DOHH2 (cell line): ENCODE measurements around the gene LRRC23.

Experiments
- H3F3A ChIP-seq: fragments of 200-600 bp; sonication (generic), shearing (Covaris generic); 2 replicates; pipeline ENCODE4 v1.6.0; 2016; ENCODE audit warnings: antibody characterized with exemption, mild to moderate bottlenecking; ENCODE audit not compliant: control insufficient read depth, insufficient read depth
- H3K27ac ChIP-seq: fragments of 200-600 bp; sonication (generic); 2 replicates; pipeline ENCODE4 v1.5.1; 2014; ENCODE audit warnings: low read depth, mild to moderate bottlenecking, low read length, moderate library complexity
- H3K27me3 ChIP-seq: fragments of 200-600 bp; sonication (generic); 2 replicates; pipeline ENCODE4 v1.6.1; 2014; ENCODE audit warnings: mild to moderate bottlenecking, low read length, mixed read lengths; ENCODE audit not compliant: control insufficient read depth
- H3K36me3 ChIP-seq: fragments of 200-600 bp; sonication (generic); 2 replicates; pipeline ENCODE4 v1.6.1; 2014; ENCODE audit warnings: mild to moderate bottlenecking, low read length, moderate library complexity, mixed read lengths; ENCODE audit not compliant: control insufficient read depth
- H3K4me1 ChIP-seq: fragments of 200-600 bp; sonication (generic); 2 replicates; pipeline ENCODE4 v1.6.1; 2014; ENCODE audit warnings: mild to moderate bottlenecking, low read length, mixed read lengths; ENCODE audit not compliant: control insufficient read depth
- H3K4me2 ChIP-seq: fragments of 200-600 bp; sonication (generic); 2 replicates; pipeline ENCODE4 v1.6.0; 2014; ENCODE audit warnings: mild to moderate bottlenecking, low read length, moderate library complexity
- H3K4me3 ChIP-seq: fragments of 200-600 bp; sonication (generic); 2 replicates; pipeline ENCODE4 v1.5.1; 2014; ENCODE audit warnings: mild to moderate bottlenecking, low read length, mixed read lengths
- H3K79me2 ChIP-seq: fragments of 200-600 bp; sonication (generic); 2 replicates; pipeline ENCODE4 v1.6.1; 2014; ENCODE audit warnings: mild to moderate bottlenecking, low read length, mixed read lengths; ENCODE audit not compliant: control insufficient read depth
- H3K9me2 ChIP-seq: fragments of 200-600 bp; sonication (generic); replicated peaks from 2 replicates; pipeline ENCODE4 v1.6.1; 2014; ENCODE audit warnings: mild to moderate bottlenecking, low read length, mixed read lengths; ENCODE audit not compliant: control insufficient read depth
- H3K9me3 ChIP-seq: fragments of 200-600 bp; sonication (generic); 2 replicates; pipeline ENCODE4 v1.6.1; 2014; ENCODE audit warnings: antibody characterized with exemption, low read length, mixed read lengths; ENCODE audit not compliant: control insufficient read depth, insufficient read depth
- H4K20me1 ChIP-seq: fragments of 200-600 bp; sonication (generic); 2 replicates; pipeline ENCODE4 v1.6.0; 2014; ENCODE audit warnings: low read depth, mild to moderate bottlenecking, antibody characterized with exemption, low read length, moderate library complexity; ENCODE audit not compliant: control insufficient read depth, insufficient read depth
- EZH2phosphoT487 ChIP-seq: fragments of 200-600 bp; sonication (generic); IDR thresholded peaks from 2 replicates; pipeline ENCODE4 v1.6.1; 2017; ENCODE audit warnings: borderline replicate concordance, mild to moderate bottlenecking, antibody characterized with exemption, low read length, moderate library complexity, mixed read lengths
- TF ChIP-seq, protein P1 (sequence below): fragments of 200-600 bp; sonication (generic); IDR thresholded peaks from one replicate; pipeline ENCODE4 v1.5.1; 2014; ENCODE audit warnings: antibody characterized with exemption, mild to moderate bottlenecking, low read depth, low read length; ENCODE audit not compliant: poor library complexity, severe bottlenecking

LRRC23 gene

DNA sequence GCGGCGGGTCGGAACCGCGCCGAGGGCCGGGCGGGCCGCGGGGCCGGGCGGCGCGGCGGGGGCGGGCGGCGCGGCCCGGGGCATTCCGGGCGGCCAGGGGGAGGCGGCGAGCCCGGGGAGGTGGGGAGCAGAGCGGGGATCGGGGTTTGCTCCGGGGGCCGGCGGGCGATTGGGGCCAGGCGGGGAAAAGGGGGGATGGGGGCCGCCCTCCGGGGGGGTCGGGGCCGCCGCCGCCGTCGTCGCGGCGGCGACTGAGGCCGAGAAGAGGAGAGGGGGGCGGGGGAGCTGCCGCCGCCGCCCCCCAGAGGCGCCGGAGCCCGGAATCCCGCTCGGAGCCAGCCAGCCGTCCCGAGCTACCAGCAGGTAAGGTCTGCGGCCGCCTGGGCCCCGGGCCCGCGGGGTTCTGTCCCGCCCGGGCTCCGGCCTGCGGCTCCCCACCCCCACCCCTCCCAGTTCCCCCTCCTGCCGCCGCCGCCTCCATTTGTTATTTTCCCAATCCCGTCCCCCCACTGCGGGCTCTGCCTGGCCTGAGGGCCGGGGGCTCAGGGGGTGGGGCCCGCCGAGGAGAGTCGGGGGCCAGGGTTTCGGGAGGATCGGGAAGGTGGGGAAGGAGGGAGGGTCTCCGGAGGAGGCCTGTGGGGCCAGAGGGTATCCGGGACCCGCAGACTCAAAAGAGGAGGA, 23.5 kb downstream of the LRRC23 start:
- Histone ChIP-seq H4K20me1 (no peaks in the 10 kb centered on the region), H3K79me2 (no peaks in the 10 kb centered on the region), H3K4me2 (peak overlapping the region; percentile 25), H3K4me3 (peak overlapping the region; percentile 32; the same call in 1 of the 2 replicates), H3K27ac (no peak overlapping the region), H3K27me3 (peaks cover 52% of the 10 kb centered on the region), H3K9me3 (no peaks in the 10 kb centered on the region), H3F3A (peaks cover 5% of the 10 kb centered on the region; the same call in 1 of the 2 replicates), H3K36me3 (no peaks in the 10 kb centered on the region), H3K9me2 (no peaks in the 10 kb centered on the region), H3K4me1 (peaks cover 25% of the 10 kb centered on the region)
- TF ChIP-seq, protein P1, sequence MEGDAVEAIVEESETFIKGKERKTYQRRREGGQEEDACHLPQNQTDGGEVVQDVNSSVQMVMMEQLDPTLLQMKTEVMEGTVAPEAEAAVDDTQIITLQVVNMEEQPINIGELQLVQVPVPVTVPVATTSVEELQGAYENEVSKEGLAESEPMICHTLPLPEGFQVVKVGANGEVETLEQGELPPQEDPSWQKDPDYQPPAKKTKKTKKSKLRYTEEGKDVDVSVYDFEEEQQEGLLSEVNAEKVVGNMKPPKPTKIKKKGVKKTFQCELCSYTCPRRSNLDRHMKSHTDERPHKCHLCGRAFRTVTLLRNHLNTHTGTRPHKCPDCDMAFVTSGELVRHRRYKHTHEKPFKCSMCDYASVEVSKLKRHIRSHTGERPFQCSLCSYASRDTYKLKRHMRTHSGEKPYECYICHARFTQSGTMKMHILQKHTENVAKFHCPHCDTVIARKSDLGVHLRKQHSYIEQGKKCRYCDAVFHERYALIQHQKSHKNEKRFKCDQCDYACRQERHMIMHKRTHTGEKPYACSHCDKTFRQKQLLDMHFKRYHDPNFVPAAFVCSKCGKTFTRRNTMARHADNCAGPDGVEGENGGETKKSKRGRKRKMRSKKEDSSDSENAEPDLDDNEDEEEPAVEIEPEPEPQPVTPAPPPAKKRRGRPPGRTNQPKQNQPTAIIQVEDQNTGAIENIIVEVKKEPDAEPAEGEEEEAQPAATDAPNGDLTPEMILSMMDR = no peak
- TF ChIP-seq EZH2phosphoT487 = peak; percentile 93; the same call in 1 of the 2 replicates

DNA sequence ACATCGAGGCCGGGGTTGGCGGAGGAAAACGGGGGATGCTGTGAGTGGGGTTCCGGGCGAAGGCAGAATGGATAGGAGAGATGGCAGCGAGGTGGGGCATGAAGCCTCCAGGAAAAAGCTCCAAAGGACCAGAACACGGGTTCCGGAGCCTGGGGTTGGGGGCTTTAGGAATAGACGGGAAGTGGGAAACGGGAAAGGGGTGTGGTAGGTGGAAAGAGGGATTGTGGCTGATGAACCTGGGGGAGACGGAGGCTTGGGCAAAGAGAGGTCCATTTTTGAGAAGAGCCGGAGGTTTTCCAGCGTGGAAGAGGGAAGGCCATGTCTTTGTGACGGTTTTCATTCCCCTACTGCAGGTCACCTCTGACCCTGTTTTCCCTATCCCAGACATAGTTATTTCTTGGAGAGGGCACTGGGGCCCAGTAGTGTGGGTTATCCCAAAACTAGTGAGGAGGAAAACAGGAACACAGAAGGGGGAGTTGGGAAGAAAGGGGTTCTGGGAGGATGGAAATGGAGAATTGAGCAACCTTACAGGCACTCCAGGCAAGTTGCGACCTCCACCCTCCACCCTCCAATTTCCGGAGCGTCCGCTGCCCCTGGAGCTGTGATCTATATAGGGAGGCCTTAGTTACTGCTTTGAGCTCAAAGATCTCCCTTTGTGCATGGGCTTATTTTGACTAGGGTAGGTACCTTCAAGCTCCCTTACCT, 24.2 kb downstream of the LRRC23 start:
- Histone ChIP-seq H3K79me2 (no peaks in the 10 kb centered on the region), H3F3A (peaks cover 5% of the 10 kb centered on the region; the same call in 1 of the 2 replicates), H3K27ac (no peak overlapping the region), H3K36me3 (peaks cover 2% of the 10 kb centered on the region; the same call in 1 of the 2 replicates), H3K9me2 (no peaks in the 10 kb centered on the region), H3K4me1 (peaks cover 18% of the 10 kb centered on the region), H3K4me3 (peak overlapping the region; percentile 32; the same call in 1 of the 2 replicates), H4K20me1 (no peaks in the 10 kb centered on the region), H3K9me3 (no peaks in the 10 kb centered on the region), H3K27me3 (peaks cover 52% of the 10 kb centered on the region), H3K4me2 (peak overlapping the region; percentile 25)
- TF ChIP-seq, protein P1 = no peak
- no peak for TF ChIP-seq EZH2phosphoT487

DNA sequence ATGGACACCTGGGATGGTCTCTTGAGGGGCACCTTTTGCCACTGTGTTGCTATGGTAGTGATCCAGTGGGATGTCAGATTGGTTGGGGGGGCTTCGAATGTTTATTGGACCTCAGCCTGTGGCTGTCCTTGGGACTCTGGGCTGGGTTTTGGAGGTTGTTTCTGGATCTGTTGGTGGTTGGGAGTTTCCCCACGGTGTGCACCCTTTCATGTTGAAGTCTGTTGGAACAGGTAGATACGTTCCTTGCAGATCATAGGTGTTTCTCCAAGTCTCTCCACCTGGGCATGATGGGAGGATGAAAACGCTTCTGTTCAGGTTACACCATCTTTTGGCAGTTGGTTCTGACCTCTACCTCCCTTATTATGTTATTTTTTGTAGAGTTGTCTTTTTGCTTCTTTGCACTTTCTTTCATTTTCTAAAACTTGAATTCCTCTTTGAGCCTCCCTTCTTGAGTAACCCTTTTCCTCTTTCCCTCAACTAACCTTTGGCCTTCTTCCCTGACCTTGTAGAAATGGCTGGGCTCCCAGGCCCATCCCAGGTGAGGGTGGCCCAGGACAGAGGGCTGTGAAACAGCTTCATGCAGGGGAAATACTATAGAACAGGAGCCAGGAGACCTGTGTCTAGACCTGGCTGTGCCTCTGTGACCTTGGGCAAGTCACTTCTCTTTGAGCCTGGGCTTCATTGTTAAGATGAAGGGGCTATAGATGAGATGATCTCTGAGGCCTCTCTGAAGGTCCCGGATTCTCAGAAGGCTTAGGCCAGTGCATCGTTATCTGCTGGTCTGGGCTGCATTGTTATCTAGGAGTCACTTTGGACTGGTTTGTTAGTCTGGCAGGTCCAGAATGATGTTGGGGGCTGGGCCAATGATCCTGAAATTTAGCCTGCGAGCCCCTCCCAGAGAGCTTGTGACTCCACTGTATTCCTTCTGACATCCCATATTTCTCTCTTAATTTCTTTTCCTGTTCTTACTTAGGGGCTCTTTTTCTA, 25.1 kb downstream of the LRRC23 start:
- Histone ChIP-seq H4K20me1 (no peaks in the 10 kb centered on the region), H3K4me1 (peaks cover 9% of the 10 kb centered on the region), H3K79me2 (no peaks in the 10 kb centered on the region), H3K36me3 (peaks cover 2% of the 10 kb centered on the region; the same call in 1 of the 2 replicates), H3F3A (peaks cover 5% of the 10 kb centered on the region; the same call in 1 of the 2 replicates), H3K27ac (no peak overlapping the region), H3K9me2 (no peaks in the 10 kb centered on the region), H3K9me3 (no peaks in the 10 kb centered on the region), H3K4me2 (no peak overlapping the region), H3K4me3 (no peak overlapping the region), H3K27me3 (peaks cover 50% of the 10 kb centered on the region)
- TF ChIP-seq EZH2phosphoT487 = no peak
- TF ChIP-seq, protein P1 = no peak
